ENCODE results near the gene ATP6V1F. TPM values are rescaled to one million over a fixed set of nuclear protein-coding genes. Genes with fewer than 3 reads are reported as not detected.
"Not testable (repeated sequence)": the region's sequence is repeated elsewhere in the genome, so short reads cannot be mapped to it uniquely, and the experiment has no call there.

The ATP6V1F gene
- total RNA-seq, 2 experiments from 2014 or later: 109 to 159 TPM

GRCh38 chr7:128911423-128912031 is 48.9 kb downstream of the ATP6V1F start:
- POLR2A ChIA-PET: interaction anchor here (1.0 kb wide), 1 partner anchor 11 kb away, joined by 3 read pairs; no protein-coding TSS in a partner anchor
- Mint-ChIP-seq H3K27me3 (peaks cover 38% of the 10 kb centered on the region), H3K4me1 (peaks cover 6% of the 10 kb centered on the region), H3K36me3 (ENCODE audit: low read depth) (no peaks in the 10 kb centered on the region), H3K9me3 (ENCODE audit: low read depth) (no peaks in the 10 kb centered on the region), H3K4me3 (no peak overlapping the region), H3K27ac (no peak overlapping the region)
- ATAC-seq (no peak), DNase-seq (no peak)
- CTCF ChIA-PET: interaction anchor here (0.6 to 2.3 kb wide), 2 partner anchors 83 to 179 kb away, joined by 3 to 10 read pairs; no protein-coding TSS in a partner anchor
- intact Hi-C loops (cut with DNase I, micrococcal nuclease): no loop called here

DNA sequence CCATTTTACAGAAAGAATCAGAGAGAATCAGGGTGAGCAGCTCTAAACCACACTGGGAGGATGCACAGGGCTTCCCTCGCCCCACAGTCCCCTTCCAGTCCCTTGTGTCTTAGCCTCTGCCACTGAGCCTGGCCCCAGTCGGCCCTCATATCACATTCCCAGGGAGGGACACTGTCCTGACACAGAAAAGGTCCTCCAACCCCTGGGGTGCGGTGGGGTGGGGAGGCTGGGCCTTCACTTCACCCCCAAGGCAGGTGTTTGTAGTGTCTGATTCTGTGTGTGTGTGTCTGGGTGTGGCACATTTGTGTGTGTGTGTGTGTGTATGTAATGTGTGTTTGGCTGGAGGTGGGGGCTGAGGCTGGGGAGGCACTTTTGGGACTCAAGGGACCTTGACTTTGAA is 49.6 kb downstream of the ATP6V1F start:
- no peak for ATAC-seq
- Mint-ChIP-seq H3K27ac (no peak overlapping the region), H3K4me3 (no peak overlapping the region), H3K36me3 (ENCODE audit: low read depth) (no peaks in the 10 kb centered on the region), H3K4me1 (peaks cover 6% of the 10 kb centered on the region), H3K9me3 (ENCODE audit: low read depth) (no peaks in the 10 kb centered on the region), H3K27me3 (peaks cover 39% of the 10 kb centered on the region)
- ChIA-PET POLR2A (interaction anchor here (1.0 kb wide), 1 partner anchor 10 kb away, joined by 3 read pairs; no protein-coding TSS in a partner anchor), CTCF (interaction anchor here (2.3 kb wide), 1 partner anchor 179 kb away, joined by 10 read pairs; no protein-coding TSS in a partner anchor)
- intact Hi-C loops (cut with DNase I, micrococcal nuclease): no loop called here
- no peak for DNase-seq

DNA sequence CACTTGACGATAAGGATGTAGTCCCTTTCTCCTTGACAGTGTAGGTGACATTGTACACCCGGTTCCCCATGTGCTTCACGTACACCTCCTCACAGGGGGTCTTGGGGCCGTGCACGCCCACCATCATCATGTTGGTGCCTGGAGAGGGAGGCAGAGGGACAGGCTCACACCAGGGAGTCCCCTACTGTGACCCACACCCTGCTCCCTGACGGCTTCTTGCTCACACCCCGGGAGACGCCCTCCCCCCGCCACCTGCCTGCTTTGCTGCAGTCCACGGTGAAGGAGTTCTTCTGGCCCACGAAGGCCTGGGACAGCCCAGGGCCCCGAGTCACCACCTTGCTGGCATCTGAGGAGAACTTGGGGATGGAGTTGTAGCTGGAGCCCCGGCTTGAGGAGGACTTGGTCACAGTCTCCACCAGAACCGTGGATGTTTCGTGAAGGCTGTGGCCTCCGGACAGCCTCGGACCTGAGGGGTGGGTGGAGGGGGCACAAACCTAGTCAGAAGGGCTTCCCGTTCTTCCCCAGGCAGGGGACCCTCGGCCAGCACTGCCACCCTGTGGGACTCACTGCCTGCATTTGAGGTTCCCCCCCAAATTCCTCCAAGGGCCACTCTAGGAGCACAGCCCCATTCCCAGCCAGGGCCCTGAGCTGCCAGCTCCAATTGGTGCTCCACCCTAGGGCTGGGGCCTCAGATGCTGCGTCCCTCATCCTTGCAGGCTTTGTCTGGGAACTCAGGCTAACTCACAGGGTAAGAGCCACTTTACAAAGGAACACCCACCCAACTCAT is 50.2 kb downstream of the ATP6V1F start:
- DNase-seq; H3K4me3 Mint-ChIP-seq; CTCF ChIA-PET; H3K9me3 Mint-ChIP-seq (ENCODE audit: low read depth); POLR2A ChIA-PET; H3K27ac Mint-ChIP-seq; H3K4me1 Mint-ChIP-seq; intact Hi-C loops (cut with DNase I, micrococcal nuclease); ATAC-seq; H3K36me3 Mint-ChIP-seq (ENCODE audit: low read depth): not testable (repeated sequence)
- H3K27me3 Mint-ChIP-seq: peaks cover 38% of the 10 kb centered on the region

- Mint-ChIP-seq H3K4me3 (no peak overlapping the region), H3K36me3 (ENCODE audit: low read depth) (no peaks in the 10 kb centered on the region), H3K4me1 (peaks cover 6% of the 10 kb centered on the region), H3K27me3 (peaks cover 43% of the 10 kb centered on the region), H3K27ac (no peak overlapping the region), H3K9me3 (ENCODE audit: low read depth) (no peaks in the 10 kb centered on the region)
- ATAC-seq: no peak
- intact Hi-C loops (cut with DNase I, micrococcal nuclease): no loop called here
- POLR2A ChIA-PET: no interaction called here
- CTCF ChIA-PET: no interaction called here
- no peak for DNase-seq
Observed at GRCh38 chr7:128913870-128914565, 51.4 kb downstream of the ATP6V1F start.

DNA sequence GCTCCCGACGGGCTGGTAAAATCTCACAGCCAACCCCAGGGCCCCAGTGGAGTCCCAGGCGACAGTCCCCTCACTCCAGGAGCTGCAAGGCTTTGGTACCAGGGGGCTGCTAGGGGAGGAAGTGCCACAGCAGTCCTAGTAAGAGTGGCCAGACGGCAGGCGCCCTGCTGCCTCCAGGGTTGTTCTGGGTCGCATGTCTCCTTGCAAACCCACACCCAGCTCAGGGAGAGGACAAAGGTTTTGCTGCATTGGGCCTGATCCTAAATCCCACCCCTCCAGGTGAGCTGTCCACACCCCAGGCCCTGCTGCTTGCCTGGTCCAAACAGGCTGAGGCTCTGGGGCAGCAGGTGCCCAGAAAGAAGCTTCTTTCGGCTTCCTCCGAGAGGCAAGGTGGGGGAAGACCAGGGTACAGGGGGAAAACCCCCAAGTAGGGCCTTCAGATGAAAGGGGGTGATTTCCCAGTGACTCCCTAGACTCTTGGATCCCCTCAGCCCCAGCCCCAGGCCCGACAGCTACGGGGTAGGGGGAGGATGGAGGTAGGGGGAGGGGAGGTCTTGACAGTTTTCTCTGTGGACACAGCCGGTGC is 52.0 kb downstream of the ATP6V1F start:
- no peak for DNase-seq

DNA sequence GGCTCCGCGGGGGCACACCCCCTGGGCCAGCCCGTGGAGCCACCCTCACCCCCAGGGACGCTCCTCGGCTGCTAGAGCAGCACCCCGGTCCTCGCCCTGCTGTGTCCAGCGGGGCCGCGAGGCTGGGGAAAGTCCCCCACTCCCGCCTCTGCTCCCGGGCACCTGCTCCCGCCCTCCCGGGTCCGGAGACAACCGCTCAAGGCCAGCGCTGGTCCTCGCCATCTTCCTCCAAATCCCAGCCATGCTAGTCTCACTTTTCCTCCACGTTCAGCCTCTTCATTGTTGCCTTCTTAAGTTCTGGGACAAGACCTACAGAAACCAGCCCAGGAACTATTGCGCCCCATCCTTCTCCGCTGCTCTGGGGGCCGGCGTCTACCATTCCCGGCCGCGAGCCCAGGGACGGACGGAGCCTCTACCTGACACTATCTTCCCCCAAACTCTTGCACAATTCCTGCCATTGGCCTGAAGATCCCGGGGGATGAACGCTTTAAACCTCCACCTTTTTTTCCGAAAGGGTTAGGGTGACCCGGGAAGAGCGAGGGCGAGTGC is 52.7 kb downstream of the ATP6V1F start:
- no peak for DNase-seq
- Mint-ChIP-seq H3K36me3 (ENCODE audit: low read depth) (no peaks in the 10 kb centered on the region), H3K27ac (peak overlapping the region; percentile 44), H3K9me3 (ENCODE audit: low read depth) (no peaks in the 10 kb centered on the region), H3K27me3 (peaks cover 33% of the 10 kb centered on the region), H3K4me3 (no peak overlapping the region), H3K4me1 (peaks cover 6% of the 10 kb centered on the region)
- ChIA-PET POLR2A (no interaction called here), CTCF (no interaction called here)
- no peak for ATAC-seq
- intact Hi-C loops (cut with DNase I, micrococcal nuclease): no loop called here

More for the DNA sequence above, 52.0 kb downstream of the ATP6V1F start:
- H3K27me3 Mint-ChIP-seq: peaks cover 37% of the 10 kb centered on the region
- ChIA-PET POLR2A (no interaction called here), CTCF (no interaction called here)
- intact Hi-C loops (cut with DNase I, micrococcal nuclease): no loop called here
- no peak overlapping the region for H3K27ac Mint-ChIP-seq
- H3K9me3 Mint-ChIP-seq (ENCODE audit: low read depth): no peaks in the 10 kb centered on the region
- H3K4me3 Mint-ChIP-seq: no peak overlapping the region
- ATAC-seq: peak; percentile 69
- no peaks in the 10 kb centered on the region for H3K36me3 Mint-ChIP-seq (ENCODE audit: low read depth)
- peaks cover 6% of the 10 kb centered on the region for H3K4me1 Mint-ChIP-seq

Other genes with a start within 250 kb of the ATP6V1F start
- under 1 TPM; 0.07 TPM for gene GARIN1A, start 190.6 kb upstream of the ATP6V1F start, total RNA-seq
- gene CALU, start 123.5 kb upstream of the ATP6V1F start, total RNA-seq: 10 to 100 TPM; 32.9 to 33.8 TPM
- gene OPN1SW, start 87.1 kb upstream of the ATP6V1F start, total RNA-seq: not detected
- gene CCDC136, start 70.9 kb upstream of the ATP6V1F start, total RNA-seq: 1 to 10 TPM; 6.9 to 7.7 TPM
- gene FLNC, start 32.5 kb upstream of the ATP6V1F start, total RNA-seq: under 1 TPM; 0.09 to 0.18 TPM
- gene KCP, start 47.9 kb downstream of the ATP6V1F start, total RNA-seq: not detected
- gene IRF5, start 75.1 kb downstream of the ATP6V1F start, total RNA-seq: 1 to 10 TPM; 7.2 to 8.5 TPM
- gene TNPO3, start 192.3 kb downstream of the ATP6V1F start, total RNA-seq: 10 to 100 TPM; 57.7 to 60.5 TPM

All from activated CD4-positive, alpha-beta T cell treated with anti-CD3 and anti-CD28 coated beads for 36 hours (primary cell).